Endothelial cell of umbilical vein (primary cell): Measurements from ENCODE around the gene GATA2. TPM values are rescaled to one million over a fixed set of nuclear protein-coding genes. Genes with fewer than 3 reads are reported as not detected.
A peak's percentile ranks its signal among the peaks of the same experiment; 100 is the strongest.

ENCODE experiments used
- BruUV-seq: library from RNA; stranded (reverse); fragments of 400-500 nt; replicated peaks from 2 replicates; lab custom pipeline; 2021; lab: Mats Ljungman, UMichigan
- CTCF ChIA-PET: fragments of 300-600, 350-600 bp; sonication (Branson Sonifier 250); formaldehyde crosslinking; loops from one replicate; lab custom pipeline; 2021; ENCODE audit warnings: antibody characterized with exemption, inconsistent platforms; lab: Charles Lee
- POLR2A ChIA-PET: fragments of 300-600, 350-600 bp; sonication (Branson Sonifier 250); formaldehyde crosslinking; loops from one replicate; lab custom pipeline; 2021; ENCODE audit warnings: antibody characterized with exemption, inconsistent platforms; lab: Charles Lee
- DNase-seq: peaks from one replicate; pipeline ENCODE4 v3.0.0-alpha.2; 2011; ENCODE audit warnings: low read depth, low spot score
- FAIRE-seq: peaks from 2 replicates; lab custom pipeline; 2011; peaks lifted over from hg19 to GRCh38; lab: Jason Lieb, UNC
- H2AFZ ChIP-seq: 2 replicates; pipeline ENCODE4 v1.6.0; 2012; ENCODE audit warnings: low read depth, low read length, control low read depth, inconsistent platforms
- H3K27ac ChIP-seq: 2 replicates; pipeline ENCODE4 v1.5.1; 2011; ENCODE audit warnings: low read depth, mild to moderate bottlenecking, control low read depth, low read length, moderate library complexity; ENCODE audit not compliant: insufficient read depth
- H3K27me3 ChIP-seq, 2 experiments: 2 replicates each; pipeline versions ENCODE4 v1.6.0 to v1.6.1; 2011; ENCODE audit warnings: low read length in 2 of 2, mixed read lengths in 1 of 2; ENCODE audit not compliant: control insufficient read depth in 2 of 2, insufficient read depth in 2 of 2
- H3K36me3 ChIP-seq, 2 experiments: 2 replicates in 1 of 2; 3 replicates in 1 of 2; pipeline ENCODE4 v1.5.1; 2011; ENCODE audit warnings: low read length in 2 of 2, mild to moderate bottlenecking in 1 of 2, moderate library complexity in 1 of 2; ENCODE audit not compliant: control insufficient read depth in 2 of 2, insufficient read depth in 2 of 2; ENCODE audit errors: extremely low read depth in 1 of 2
- H3K4me1 ChIP-seq: 3 replicates; pipeline ENCODE4 v1.5.1; 2011; ENCODE audit warnings: mild to moderate bottlenecking, low read length; ENCODE audit not compliant: control insufficient read depth, insufficient read depth; ENCODE audit errors: extremely low read depth
- H3K4me2 ChIP-seq: 2 replicates; pipeline ENCODE4 v1.6.1; 2011; ENCODE audit warnings: low read length, control low read depth, mixed read lengths; ENCODE audit not compliant: insufficient read depth
- H3K4me3 ChIP-seq, 3 experiments: fragments of 200-600 bp in 1 of 3; sonication (generic), shearing (Covaris generic) in 1 of 3; replicated peaks in 1 of 3; 2 replicates each; pipeline ENCODE4 v1.5.1; 2011 to 2016; ENCODE audit warnings: control low read depth in 3 of 3, low read length in 3 of 3, mild to moderate bottlenecking in 2 of 3, inconsistent platforms in 1 of 3, low read depth in 1 of 3, moderate library complexity in 1 of 3; ENCODE audit not compliant: insufficient read depth in 1 of 3
- H3K79me2 ChIP-seq: 2 replicates; pipeline ENCODE4 v1.6.0; 2012; ENCODE audit warnings: low read length, inconsistent platforms; ENCODE audit not compliant: control insufficient read depth, insufficient read depth
- H3K9ac ChIP-seq: replicated peaks from 2 replicates; pipeline ENCODE3; 2011; ENCODE audit warnings: low read length, control low read depth; ENCODE audit not compliant: insufficient read depth; ENCODE audit errors: extremely low read depth
- H3K9me1 ChIP-seq: replicated peaks from 3 replicates; pipeline ENCODE4 v1.6.0; 2011; ENCODE audit warnings: mild to moderate bottlenecking, low read length; ENCODE audit not compliant: control insufficient read depth, insufficient read depth; ENCODE audit errors: extremely low read depth
- H3K9me3 ChIP-seq: replicated peaks from 2 replicates; pipeline ENCODE4 v1.5.1; 2012; ENCODE audit warnings: low read length, inconsistent platforms; ENCODE audit not compliant: control insufficient read depth, insufficient read depth
- H4K20me1 ChIP-seq: replicated peaks from 2 replicates; pipeline ENCODE3; 2011; ENCODE audit warnings: mild to moderate bottlenecking, low read length; ENCODE audit not compliant: control insufficient read depth, insufficient read depth; ENCODE audit errors: extremely low read depth
- CTCF ChIP-seq, 2 donors: IDR thresholded peaks; 1 replicate in 1 of 2; 2 replicates in 1 of 2; pipeline ENCODE4 v1.5.1; 2011; ENCODE audit warnings: low read length in 2 of 2, mild to moderate bottlenecking in 2 of 2, moderate library complexity in 2 of 2, control low read depth in 1 of 2, inconsistent platforms in 1 of 2, low read depth in 1 of 2; ENCODE audit not compliant: insufficient read depth in 1 of 2; ENCODE audit errors: extremely low read depth in 1 of 2
- EZH2 ChIP-seq: IDR thresholded peaks from 2 replicates; pipeline ENCODE4 v1.6.1; 2012; ENCODE audit warnings: borderline replicate concordance, low read depth, mild to moderate bottlenecking, moderate library complexity, low read length, inconsistent platforms; ENCODE audit not compliant: severe bottlenecking
- FOS ChIP-seq: IDR thresholded peaks from 2 replicates; pipeline ENCODE4 v1.6.1; 2011; ENCODE audit warnings: mild to moderate bottlenecking, low read length, moderate library complexity, borderline replicate concordance; ENCODE audit not compliant: insufficient read depth
- GATA2 ChIP-seq: IDR thresholded peaks from 2 replicates; pipeline ENCODE4 v1.7.0; 2011; ENCODE audit warnings: low read depth, mild to moderate bottlenecking, moderate library complexity, mixed read lengths, low read length; ENCODE audit not compliant: insufficient read length, insufficient read depth
- JUN ChIP-seq: IDR thresholded peaks from 2 replicates; pipeline ENCODE4 v1.6.1; 2011; ENCODE audit warnings: borderline replicate concordance, low read depth; ENCODE audit not compliant: insufficient read length, insufficient read depth
- MAX ChIP-seq: IDR thresholded peaks from 2 replicates; pipeline ENCODE4 v1.6.1; 2011; ENCODE audit not compliant: insufficient read depth, insufficient read length
- MYC ChIP-seq: IDR thresholded peaks from one replicate; pipeline ENCODE4 v1.6.1; 2011; ENCODE audit warnings: mild to moderate bottlenecking, low read depth, low read length
- POLR2A ChIP-seq: IDR thresholded peaks from 2 replicates; pipeline ENCODE4 v1.6.1; 2012; ENCODE audit warnings: low read depth, mild to moderate bottlenecking, control low read depth, low read length
- POLR2AphosphoS5 ChIP-seq: IDR thresholded peaks from 2 replicates; pipeline ENCODE4 v1.6.1; 2012; ENCODE audit warnings: low read depth, mild to moderate bottlenecking, control low read depth, low read length, moderate library complexity; ENCODE audit not compliant: insufficient read depth
- dilution Hi-C: fragments of 300-500 bp; cut with MboI; formaldehyde crosslinking; loops from one replicate; pipeline ENCODE4 v1.15.0; 2019; ENCODE audit warnings: low sequenced_read_pairs; ENCODE audit not compliant: extremely low pct_ligation_motif_present
- intact Hi-C: fragments of 100-400 bp; cut with micrococcal nuclease; formaldehyde crosslinking; loops from one replicate; pipeline ENCODE4 v1.10.0; 2022
- polyA plus RNA-seq, 4 experiments: library from polyadenylated mRNA; depleted of rRNA in 3 of 4; stranded (reverse) in 3 of 4; unstranded in 1 of 4; fragments of >200 nt; gene quantifications; 2 replicates each; pipeline versions ENCODE4 v1.2.1 to v1.2.3, GENCODE V29; 2011 to 2012; ENCODE audit warnings: missing spikeins in 1 of 4
- total RNA-seq: library from RNA; stranded (reverse); gene quantifications from 2 replicates; pipeline ENCODE4 v1.2.3, GENCODE V29; 2021

GATA2 gene
- total and polyA plus RNA-seq, 2 donors (not counting 3 experiments of a cell fraction or from before 2014, with no cell fraction given): 28.8 to 62.2 TPM

GRCh38 chr3:128482666-128483656 lies 10.0 kb downstream of the GATA2 start:
- Histone ChIP-seq H3K27ac (peak overlapping the region; percentile 97), H3K9me1 (no peaks in the 10 kb centered on the region), H2AFZ (no peak overlapping the region), H3K79me2 (peaks cover 74% of the 10 kb centered on the region), H3K27me3 (no peaks in the 10 kb centered on the region), H3K36me3 (peaks cover 7 to 27% of the 10 kb centered on the region in 2 experiments), H3K4me1 (peaks cover 52% of the 10 kb centered on the region), H4K20me1 (no peaks in the 10 kb centered on the region), H3K4me2 (peak overlapping the region; percentile 96), H3K9me3 (no peaks in the 10 kb centered on the region), H3K4me3 (peak overlapping the region in 2 of 3 experiments; percentile 77 to 95), H3K9ac (peak overlapping the region; percentile 84)
- dilution Hi-C loops (no loop called here), intact Hi-C loops (loop anchor here (1.0 to 5.0 kb wide), 8 partner anchors 14 to 406 kb away; partner anchors contain the start of gene RUVBL1)
- TF ChIP-seq GATA2: peak; percentile 99
- peak; percentile 62 for TF ChIP-seq JUN
- TF ChIP-seq POLR2A: peak; percentile 89
- TF ChIP-seq POLR2AphosphoS5: peak; percentile 94
- no peak for TF ChIP-seq EZH2
- TF ChIP-seq MAX: no peak
- peak; percentile 83 for TF ChIP-seq FOS
- peak in 1 of 2 donors; percentile 8 for TF ChIP-seq CTCF (IDR thresholded peaks at IDR 0.05; ENCODE audit: extremely low read depth in 1 of 2, insufficient read depth in 1 of 2, low read depth in 1 of 2, low read length in 2 of 2)
- TF ChIP-seq MYC: no peak
- POLR2A ChIA-PET: interaction anchor here (0.8 kb wide), 1 partner anchor 9 kb away, joined by 3 read pairs; no protein-coding TSS in a partner anchor
- BruUV-seq: no TSS peak
- CTCF ChIA-PET: interaction anchor here (0.6 to 6.2 kb wide), 20 partner anchors 9 to 388 kb away, joined by 3 to 48 read pairs (median 7); partner anchors contain the start of gene GATA2
- DNase-seq (peak; percentile 99), FAIRE-seq (peak; percentile 96)
